ENCODE results near the gene FREM2.
A peak's percentile ranks its signal among the peaks of the same experiment; 100 is the strongest.

FREM2 gene

DNA sequence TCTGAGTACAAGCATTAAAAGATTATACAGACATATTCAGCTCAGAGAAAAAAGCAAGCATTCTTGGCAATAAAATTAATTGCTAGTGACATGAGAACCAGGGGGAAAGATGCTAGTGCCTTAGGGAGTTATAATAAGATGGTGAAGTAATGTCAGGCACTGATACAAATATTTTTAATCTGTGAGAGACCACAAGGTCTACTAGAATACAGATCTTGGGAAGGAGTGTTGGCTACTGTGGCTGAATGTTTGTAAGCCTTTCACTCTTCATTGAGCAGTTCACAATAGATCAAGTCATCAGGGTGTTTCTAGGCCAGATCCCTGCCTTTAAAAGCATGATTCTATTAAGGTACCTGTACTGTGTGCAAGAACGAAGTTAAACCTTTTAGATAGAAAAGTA, 16.4 kb downstream of the FREM2 start:
- no peak for ATAC-seq
- no peak overlapping the region for H3K27ac Mint-ChIP-seq
- no peak overlapping the region for H3K4me3 Mint-ChIP-seq
- H3K4me1 Mint-ChIP-seq: no peaks in the 10 kb centered on the region
- DNase-seq: no peak
- no peaks in the 10 kb centered on the region for H3K27me3 Mint-ChIP-seq
- no peaks in the 10 kb centered on the region for H3K9me3 Mint-ChIP-seq

GRCh38 chr13:38705365-38705764, 18.5 kb downstream of the FREM2 start:
- Mint-ChIP-seq H3K27me3 (peaks cover 7% of the 10 kb centered on the region), H3K4me1 (no peaks in the 10 kb centered on the region), H3K9me3 (no peaks in the 10 kb centered on the region), H3K4me3 (no peak overlapping the region), H3K27ac (no peak overlapping the region)
- DNase-seq (no peak), ATAC-seq (no peak)

DNA sequence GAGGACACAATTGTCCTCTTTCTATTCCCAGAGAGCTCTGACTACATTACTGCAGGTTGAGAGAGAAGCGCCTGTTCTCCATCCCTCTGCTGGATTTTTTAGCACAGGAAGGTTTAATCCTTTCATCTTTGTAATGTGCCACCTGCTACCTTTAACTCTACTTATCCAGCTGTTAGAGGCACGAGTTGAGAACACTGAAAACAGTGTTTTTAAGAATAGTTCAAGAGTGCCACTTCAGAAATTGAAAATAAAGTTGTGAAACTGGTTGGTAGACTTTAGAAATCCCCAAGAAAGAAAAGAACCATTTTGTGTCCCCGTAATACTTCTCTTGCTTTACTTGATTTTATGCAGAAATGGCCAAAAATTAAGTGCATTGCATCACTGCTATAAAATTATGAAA, 20.6 kb downstream of the FREM2 start:
- Mint-ChIP-seq H3K9me3 (no peaks in the 10 kb centered on the region), H3K4me3 (no peak overlapping the region), H3K27me3 (peaks cover 7% of the 10 kb centered on the region), H3K27ac (no peak overlapping the region), H3K4me1 (no peaks in the 10 kb centered on the region)
- ATAC-seq: no peak
- DNase-seq: no peak

GRCh38 chr13:38713046-38713445, 26.2 kb downstream of the FREM2 start:
- DNase-seq (no peak), ATAC-seq (no peak)
- H3K27me3 Mint-ChIP-seq: peaks cover 7% of the 10 kb centered on the region
- H3K27ac Mint-ChIP-seq: peak overlapping the region in 1 of 2 donors; percentile 4
- H3K4me1 Mint-ChIP-seq: no peaks in the 10 kb centered on the region
- H3K4me3 Mint-ChIP-seq: no peak overlapping the region
- H3K9me3 Mint-ChIP-seq: no peaks in the 10 kb centered on the region

DNA sequence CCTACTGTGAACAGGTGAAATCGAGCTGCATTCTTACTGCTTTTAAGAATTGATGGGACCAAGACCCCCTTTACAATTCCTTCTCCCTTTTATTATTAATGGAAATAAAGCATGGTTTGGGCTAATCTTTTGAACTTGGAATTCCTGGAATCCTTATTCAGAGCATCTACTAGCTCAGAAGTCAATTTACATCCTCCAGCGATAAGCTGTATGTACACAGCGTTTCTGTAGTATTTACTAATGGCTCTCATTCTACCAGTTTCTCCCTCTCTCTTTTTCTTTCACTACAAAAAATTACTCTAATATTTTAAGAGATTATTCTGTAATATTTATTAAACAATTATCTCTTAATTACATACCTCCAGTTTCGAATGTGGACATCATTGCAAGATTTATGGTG, 31.5 kb downstream of the FREM2 start:
- DNase-seq (no peak), ATAC-seq (no peak)
- no peak overlapping the region for H3K4me3 Mint-ChIP-seq
- H3K4me1 Mint-ChIP-seq: no peaks in the 10 kb centered on the region
- H3K27ac Mint-ChIP-seq: no peak overlapping the region
- peaks cover 8% of the 10 kb centered on the region for H3K27me3 Mint-ChIP-seq
- H3K9me3 Mint-ChIP-seq: no peaks in the 10 kb centered on the region

DNA sequence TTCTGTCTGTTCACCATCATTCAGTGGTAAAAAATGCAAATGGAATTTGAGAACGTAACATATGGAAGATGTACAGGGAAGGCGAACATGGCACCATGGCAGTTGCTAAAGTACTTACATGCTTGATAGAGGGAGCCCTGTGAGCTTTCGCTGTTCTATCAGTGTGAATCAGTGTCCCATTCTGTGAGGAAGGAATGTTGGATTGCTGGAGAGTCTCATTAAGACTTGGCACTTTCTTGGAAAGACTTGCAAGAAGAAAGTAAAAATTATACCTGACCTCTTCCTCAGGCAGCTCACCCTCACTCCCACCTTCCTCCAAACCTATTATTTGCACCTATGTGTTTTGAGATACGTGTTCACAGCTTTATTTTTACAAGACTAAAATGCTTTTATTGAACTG, 43.5 kb downstream of the FREM2 start:
- ATAC-seq (no peak), DNase-seq (no peak)
- H3K27ac Mint-ChIP-seq: no peak overlapping the region
- no peaks in the 10 kb centered on the region for H3K27me3 Mint-ChIP-seq
- no peak overlapping the region for H3K4me3 Mint-ChIP-seq
- H3K4me1 Mint-ChIP-seq: no peaks in the 10 kb centered on the region
- no peaks in the 10 kb centered on the region for H3K9me3 Mint-ChIP-seq

- no peak overlapping the region for H3K27ac Mint-ChIP-seq
- ATAC-seq: no peak
- no peak for DNase-seq
- H3K9me3 Mint-ChIP-seq: no peaks in the 10 kb centered on the region
- no peaks in the 10 kb centered on the region for H3K4me1 Mint-ChIP-seq
- no peaks in the 10 kb centered on the region for H3K27me3 Mint-ChIP-seq
- H3K4me3 Mint-ChIP-seq: no peak overlapping the region
Measured at GRCh38 chr13:38733146-38733545, 46.3 kb downstream of the FREM2 start.

- Mint-ChIP-seq H3K27ac (no peak overlapping the region), H3K9me3 (no peaks in the 10 kb centered on the region), H3K27me3 (peaks cover 2% of the 10 kb centered on the region), H3K4me1 (no peaks in the 10 kb centered on the region), H3K4me3 (no peak overlapping the region)
- ATAC-seq (no peak), DNase-seq (no peak)
Measured at GRCh38 chr13:38735665-38736440, 49.0 kb downstream of the FREM2 start.

DNA sequence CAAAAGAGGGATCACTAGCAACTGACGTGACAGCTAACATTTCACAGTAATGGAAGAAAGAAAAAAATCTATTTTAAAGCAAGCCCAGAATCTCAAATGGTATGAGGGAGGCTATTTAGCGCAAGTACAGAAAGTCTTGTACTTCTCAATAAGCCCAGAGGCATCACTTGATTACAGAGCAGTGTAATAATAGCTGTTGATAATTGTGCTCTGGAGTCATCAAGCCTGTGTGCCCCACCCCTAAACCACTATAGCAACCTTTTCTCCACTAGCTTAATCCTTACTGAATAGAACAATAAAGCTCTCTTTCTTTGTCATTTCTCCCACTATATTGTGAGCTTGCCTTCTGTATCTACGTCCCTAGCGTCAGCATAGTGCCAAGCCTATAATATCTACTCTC, 56.6 kb downstream of the FREM2 start:
- no peak overlapping the region for H3K4me3 Mint-ChIP-seq
- no peak overlapping the region for H3K27ac Mint-ChIP-seq
- H3K4me1 Mint-ChIP-seq: no peaks in the 10 kb centered on the region
- ATAC-seq (no peak), DNase-seq (no peak)
- H3K27me3 Mint-ChIP-seq: peaks cover 7% of the 10 kb centered on the region
- H3K9me3 Mint-ChIP-seq: peaks cover 0 to 6% of the 10 kb centered on the region in 2 donors

DNA sequence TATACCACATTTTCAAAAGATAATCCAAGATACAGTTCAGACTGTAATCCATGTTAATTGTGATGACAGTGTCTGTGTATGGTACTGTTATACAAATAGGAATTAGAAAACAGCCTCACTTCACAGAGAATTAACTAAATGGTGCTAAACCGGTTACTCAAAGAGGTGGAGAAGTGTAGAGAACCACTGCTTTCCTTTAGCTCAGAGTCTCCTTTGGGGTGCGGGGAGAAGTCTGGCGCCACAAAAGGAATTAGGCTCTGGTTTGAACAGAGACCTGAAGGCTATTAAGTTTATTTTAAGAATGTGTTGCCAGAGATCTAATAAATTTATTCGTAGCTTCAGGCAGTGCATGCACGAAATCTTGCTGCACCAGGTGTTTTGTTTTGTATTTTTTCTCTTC, 65.8 kb downstream of the FREM2 start:
- DNase-seq (no peak), ATAC-seq (no peak)
- Mint-ChIP-seq H3K27ac (no peak overlapping the region), H3K9me3 (no peaks in the 10 kb centered on the region), H3K4me1 (no peaks in the 10 kb centered on the region), H3K4me3 (no peak overlapping the region), H3K27me3 (no peaks in the 10 kb centered on the region)

DNA sequence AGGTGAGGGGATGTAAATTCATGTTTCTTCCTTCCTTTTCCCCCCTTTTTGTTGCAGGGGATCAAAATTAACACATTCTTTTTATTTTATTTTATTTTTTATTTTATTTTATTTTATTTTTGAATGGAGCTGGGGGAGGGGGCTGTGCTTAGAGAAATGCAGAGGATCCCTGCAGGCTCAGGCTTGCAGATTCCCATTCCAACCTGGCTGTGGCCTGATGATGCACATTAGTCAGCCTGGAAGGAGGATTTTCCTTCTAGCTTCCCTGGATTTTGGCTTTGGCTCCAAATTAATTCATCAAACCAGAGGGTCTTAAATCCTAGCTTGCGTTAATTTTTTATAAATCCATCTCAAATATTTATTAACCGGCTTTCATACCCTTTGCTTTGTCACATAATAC, 67.0 kb downstream of the FREM2 start:
- Mint-ChIP-seq H3K9me3 (no peaks in the 10 kb centered on the region), H3K27ac (no peak overlapping the region), H3K4me3 (no peak overlapping the region), H3K4me1 (no peaks in the 10 kb centered on the region), H3K27me3 (no peaks in the 10 kb centered on the region)
- ATAC-seq: no peak
- DNase-seq: no peak

DNA sequence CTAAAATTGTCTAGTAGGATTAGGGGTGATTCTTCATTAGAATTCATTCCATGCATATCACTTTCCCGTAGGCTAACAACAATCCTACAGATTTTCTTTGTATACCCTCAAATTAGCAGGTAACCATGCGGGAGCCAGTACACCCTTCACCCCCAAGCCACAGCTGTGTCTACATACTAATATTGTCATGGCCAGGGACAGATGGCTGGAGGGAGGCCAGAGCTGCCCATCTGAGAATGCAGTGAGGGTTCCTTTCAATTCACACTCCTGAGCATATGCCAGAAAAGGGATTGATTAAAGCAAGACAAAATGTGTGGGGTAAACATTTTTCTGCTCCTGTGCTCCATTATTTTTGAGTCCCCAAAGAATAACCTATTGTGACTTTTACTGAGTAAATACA, 68.9 kb downstream of the FREM2 start:
- no peak overlapping the region for H3K27ac Mint-ChIP-seq
- DNase-seq (no peak), ATAC-seq (no peak)
- no peak overlapping the region for H3K4me3 Mint-ChIP-seq
- H3K27me3 Mint-ChIP-seq: no peaks in the 10 kb centered on the region
- no peaks in the 10 kb centered on the region for H3K4me1 Mint-ChIP-seq
- H3K9me3 Mint-ChIP-seq: no peaks in the 10 kb centered on the region

DNA sequence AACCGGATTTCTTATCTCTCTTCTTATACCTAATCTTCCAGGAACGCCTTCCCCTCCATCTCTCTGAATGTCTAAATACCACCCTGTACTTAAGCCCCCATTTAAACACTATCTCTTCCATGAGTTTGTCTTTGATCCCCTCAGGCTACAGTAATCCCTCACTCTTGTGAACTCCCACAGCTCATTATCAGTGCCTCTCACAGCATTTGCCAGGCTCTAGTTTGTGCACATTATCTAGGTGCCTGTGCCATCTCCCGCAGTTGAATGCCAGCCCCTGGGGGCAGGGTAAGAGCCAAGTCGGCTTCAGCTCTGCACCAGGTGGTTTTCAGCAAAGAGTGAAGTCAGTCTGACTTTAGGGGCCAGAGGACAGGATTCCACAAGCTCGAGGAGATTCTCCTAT, 71.4 kb downstream of the FREM2 start:
- H3K27ac Mint-ChIP-seq: peak overlapping the region in 1 of 2 donors; percentile 2
- no peak overlapping the region for H3K4me3 Mint-ChIP-seq
- no peaks in the 10 kb centered on the region for H3K27me3 Mint-ChIP-seq
- no peak for ATAC-seq
- no peaks in the 10 kb centered on the region for H3K9me3 Mint-ChIP-seq
- DNase-seq: no peak
- no peaks in the 10 kb centered on the region for H3K4me1 Mint-ChIP-seq

GRCh38 chr13:38759390-38759789, 72.5 kb downstream of the FREM2 start:
- Mint-ChIP-seq H3K4me3 (no peak overlapping the region), H3K27ac (no peak overlapping the region), H3K4me1 (no peaks in the 10 kb centered on the region), H3K27me3 (no peaks in the 10 kb centered on the region), H3K9me3 (no peaks in the 10 kb centered on the region)
- no peak for DNase-seq
- ATAC-seq: no peak

DNA sequence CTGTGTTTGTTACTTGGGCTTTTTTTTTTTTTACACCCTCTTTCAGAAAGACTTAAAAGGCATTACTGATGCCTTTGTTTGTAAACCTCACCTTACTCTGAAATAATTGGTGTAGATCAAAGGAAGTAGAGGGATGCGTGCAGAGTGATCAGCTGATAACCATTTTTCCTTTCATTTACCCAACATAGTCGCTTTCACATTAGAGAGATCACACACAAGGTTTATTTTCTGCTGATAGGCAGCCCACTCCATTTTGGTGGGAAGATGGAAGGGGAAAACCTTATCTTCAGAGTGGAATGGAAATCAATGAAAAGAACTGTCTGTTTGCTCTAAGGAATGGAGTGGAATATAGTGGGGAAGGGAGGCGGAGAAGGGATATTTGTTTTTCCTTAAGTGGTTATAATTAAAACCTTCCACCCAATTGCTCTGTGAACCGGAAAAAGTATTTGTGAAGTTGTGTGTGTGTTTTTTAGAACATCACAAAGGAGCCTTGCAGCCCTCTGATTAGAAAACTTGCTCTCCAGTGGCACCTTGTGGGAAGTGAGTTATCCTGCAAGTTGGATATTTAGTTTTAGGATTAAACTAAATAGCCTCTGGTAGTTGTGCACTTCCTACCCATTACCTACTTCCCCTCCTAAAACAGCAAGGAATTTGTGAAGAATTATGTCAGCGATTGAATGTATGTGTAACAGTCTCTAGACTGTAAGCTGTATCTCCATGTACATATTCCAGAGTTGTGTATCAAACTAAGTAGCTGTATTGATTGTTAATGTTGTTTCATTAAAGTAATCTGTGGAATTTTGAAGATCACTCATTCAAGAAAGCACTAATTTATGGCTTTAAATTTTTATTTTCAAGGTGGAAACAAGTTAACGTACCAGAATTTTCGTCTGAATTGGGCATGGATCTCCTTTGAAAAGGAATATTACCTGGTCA, 76.8 kb downstream of the FREM2 start:
- DNase-seq (no peak), ATAC-seq (no peak)
- Mint-ChIP-seq H3K27me3 (no peaks in the 10 kb centered on the region), H3K9me3 (no peaks in the 10 kb centered on the region), H3K4me1 (no peaks in the 10 kb centered on the region), H3K27ac (no peak overlapping the region), H3K4me3 (no peak overlapping the region)

GRCh38 chr13:38766799-38767198, 79.9 kb downstream of the FREM2 start:
- no peak overlapping the region for H3K27ac Mint-ChIP-seq
- H3K4me1 Mint-ChIP-seq: no peaks in the 10 kb centered on the region
- no peaks in the 10 kb centered on the region for H3K27me3 Mint-ChIP-seq
- ATAC-seq (no peak), DNase-seq (no peak)
- no peaks in the 10 kb centered on the region for H3K9me3 Mint-ChIP-seq
- no peak overlapping the region for H3K4me3 Mint-ChIP-seq

Data from stimulated activated naive CD8-positive, alpha-beta T cell treated with anti-CD3 and anti-CD28 coated beads, Interleukin-15, amount 100 ng/mL, for 72 hours (primary cell).